Activated T-helper 1 cell treated with Interleukin-2 at 50 U/mL for 16 hours (primary cell): Measurements from ENCODE around the gene SLIT3.

Source experiments
- DNase-seq: peaks from one replicate; pipeline ENCODE4 v3.0.0-alpha.2; 2020; ENCODE audit warnings: low read depth

The SLIT3 gene

GRCh38 chr5:168734620-168735300 is 566.2 kb downstream of the SLIT3 start:
- DNase-seq, result no peak

- no peak for DNase-seq
Measured at GRCh38 chr5:168734119-168734518, 566.8 kb downstream of the SLIT3 start.

- DNase-seq, result no peak
Measured at GRCh38 chr5:168728546-168729211, 572.3 kb downstream of the SLIT3 start.

GRCh38 chr5:168727547-168727946 is 573.4 kb downstream of the SLIT3 start:
- DNase-seq, result no peak

- DNase-seq, result no peak
Measured at GRCh38 chr5:168726342-168726741, 574.6 kb downstream of the SLIT3 start.

- no peak for DNase-seq
Measured at GRCh38 chr5:168724227-168724626, 576.7 kb downstream of the SLIT3 start.

- no peak for DNase-seq
Measured at GRCh38 chr5:168723037-168723436, 577.9 kb downstream of the SLIT3 start.

- DNase-seq, result no peak
Measured at GRCh38 chr5:168721966-168722365, 579.0 kb downstream of the SLIT3 start.

GRCh38 chr5:168721002-168721753 is 579.8 kb downstream of the SLIT3 start:
- no peak for DNase-seq

- DNase-seq, result no peak
Measured at GRCh38 chr5:168720575-168720974, 580.4 kb downstream of the SLIT3 start.

GRCh38 chr5:168714046-168714445 is 586.9 kb downstream of the SLIT3 start:
- DNase-seq, result no peak

GRCh38 chr5:168713051-168713450 is 587.9 kb downstream of the SLIT3 start:
- DNase-seq, result no peak

- no peak for DNase-seq
Measured at GRCh38 chr5:168712280-168712924, 588.5 kb downstream of the SLIT3 start.

GRCh38 chr5:168710706-168711105 is 590.2 kb downstream of the SLIT3 start:
- DNase-seq, result no peak

- no peak for DNase-seq
Measured at GRCh38 chr5:168707716-168708695, 592.9 kb downstream of the SLIT3 start.

GRCh38 chr5:168706655-168707069 is 594.3 kb downstream of the SLIT3 start:
- DNase-seq, result no peak

- no peak for DNase-seq
Measured at GRCh38 chr5:168705321-168705720, 595.6 kb downstream of the SLIT3 start.

GRCh38 chr5:168702511-168702910 is 598.4 kb downstream of the SLIT3 start:
- no peak for DNase-seq

GRCh38 chr5:168701641-168702040 is 599.3 kb downstream of the SLIT3 start:
- DNase-seq, result no peak

GRCh38 chr5:168699002-168699401 is 601.9 kb downstream of the SLIT3 start:
- no peak for DNase-seq

- no peak for DNase-seq
Measured at GRCh38 chr5:168697034-168697720, 603.8 kb downstream of the SLIT3 start.
